ENCODE measurements around the gene PIGK. TPM values are rescaled to one million over a fixed set of nuclear protein-coding genes. Genes with fewer than 3 reads are reported as not detected.

Gene PIGK
- 10 to 100 TPM; 21.3 to 21.7 TPM for total RNA-seq

DNA sequence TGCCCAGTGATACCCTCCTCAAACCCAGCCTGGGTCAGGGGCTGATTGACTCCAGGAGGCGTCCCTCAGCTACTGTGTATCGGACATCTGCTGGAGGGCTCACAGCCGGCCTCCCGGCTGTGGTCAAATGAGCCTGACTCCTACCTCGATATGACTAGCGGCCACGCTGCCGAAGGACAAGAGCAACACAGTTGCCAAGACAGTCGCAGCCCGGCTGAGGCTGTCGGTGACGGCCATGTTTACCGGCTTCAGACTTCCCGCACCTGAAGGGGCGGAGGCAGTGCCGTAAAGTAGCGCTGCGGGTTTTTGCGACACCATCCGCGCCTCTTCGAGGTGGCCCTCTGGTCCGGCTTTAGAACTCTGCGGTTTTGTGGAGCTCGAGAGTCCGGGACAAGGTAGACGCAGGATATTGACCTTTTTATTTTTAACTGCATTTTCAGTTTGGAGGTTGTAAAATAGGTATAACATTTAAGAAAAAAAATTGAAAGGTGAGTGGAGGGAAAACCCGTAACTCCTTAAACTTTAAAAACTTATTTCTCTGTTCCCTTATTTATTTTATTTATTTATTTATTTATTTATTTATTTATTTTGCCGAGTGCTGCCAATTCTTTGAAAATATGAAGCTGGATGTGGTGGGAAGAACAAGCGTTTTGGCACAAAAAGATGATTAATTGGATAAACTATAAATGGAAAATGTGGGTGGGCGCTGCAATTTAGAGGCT is at the start of gene PIGK:
Gene PIGK, minus strand, starts transcription at position 265 of the 722 bp plus-strand sequence. Its CDS starts 28 bp downstream, at position 237.
- ChIA-PET POLR2A (interaction anchor here (0.8 kb wide), 1 partner anchor 63 kb away, joined by 3 read pairs; no protein-coding TSS in a partner anchor), CTCF (no interaction called here)
- peaks cover 38% of the 10 kb centered on the region for H3K4me1 Mint-ChIP-seq
- DNase-seq = peak; percentile 90
- H3K36me3 Mint-ChIP-seq (ENCODE audit: low read depth) = peaks cover 21% of the 10 kb centered on the region
- H3K9me3 Mint-ChIP-seq = no peaks in the 10 kb centered on the region
- peak within 1 kb of the TSS; percentile 89 for H3K4me3 Mint-ChIP-seq
- no peaks in the 10 kb centered on the region for H3K27me3 Mint-ChIP-seq
- H3K27ac Mint-ChIP-seq = peak within 1 kb of the TSS; percentile 84

DNA sequence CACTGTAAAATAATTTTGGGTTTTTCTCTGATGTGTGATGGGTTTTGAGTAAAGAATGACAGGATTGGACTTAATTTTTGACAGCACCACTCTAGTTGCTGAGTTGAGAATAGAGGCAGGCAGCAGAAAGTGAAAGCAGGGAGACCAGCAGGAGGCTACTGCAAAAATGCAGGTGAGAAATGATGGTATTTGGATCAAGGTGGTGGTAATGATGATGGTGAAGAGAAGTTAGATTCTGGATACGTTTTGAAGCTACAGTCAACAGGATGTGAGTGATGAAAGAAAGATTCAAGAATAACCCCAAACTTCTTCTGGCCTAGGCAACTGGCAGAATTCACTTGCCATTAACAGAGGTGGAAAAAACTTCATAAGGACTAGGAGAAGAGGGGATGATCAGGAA is 47.8 kb upstream of the PIGK start:
- Mint-ChIP-seq H3K27me3 (peaks cover 4% of the 10 kb centered on the region), H3K27ac (no peak overlapping the region), H3K4me1 (no peaks in the 10 kb centered on the region), H3K9me3 (no peaks in the 10 kb centered on the region), H3K4me3 (no peak overlapping the region), H3K36me3 (ENCODE audit: low read depth) (no peaks in the 10 kb centered on the region)
- ChIA-PET CTCF (no interaction called here), POLR2A (no interaction called here)
- no peak for DNase-seq

DNA sequence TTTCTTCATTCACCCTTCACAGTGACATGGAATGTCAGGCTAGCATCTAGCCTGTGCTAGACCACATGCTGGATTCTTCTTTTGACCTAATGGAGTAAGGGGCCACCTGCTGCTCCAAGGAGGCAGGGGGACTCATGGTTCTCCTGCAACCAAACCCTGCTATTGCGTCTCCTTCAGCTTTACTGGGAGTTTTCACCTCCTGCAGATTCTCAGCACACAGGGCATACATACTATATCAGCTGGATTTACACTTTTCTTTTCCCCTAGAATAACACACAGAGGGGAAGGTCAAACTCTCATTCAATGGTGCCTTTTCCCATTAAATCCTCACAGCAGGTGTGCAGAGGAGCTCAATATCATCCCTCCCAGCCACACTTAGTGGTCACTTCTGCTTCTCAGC is 46.0 kb upstream of the PIGK start:
- Mint-ChIP-seq H3K9me3 (no peaks in the 10 kb centered on the region), H3K36me3 (ENCODE audit: low read depth) (no peaks in the 10 kb centered on the region), H3K27me3 (peaks cover 4% of the 10 kb centered on the region), H3K4me1 (no peaks in the 10 kb centered on the region), H3K4me3 (no peak overlapping the region), H3K27ac (no peak overlapping the region)
- DNase-seq = no peak
- POLR2A ChIA-PET = no interaction called here
- CTCF ChIA-PET = no interaction called here

DNA sequence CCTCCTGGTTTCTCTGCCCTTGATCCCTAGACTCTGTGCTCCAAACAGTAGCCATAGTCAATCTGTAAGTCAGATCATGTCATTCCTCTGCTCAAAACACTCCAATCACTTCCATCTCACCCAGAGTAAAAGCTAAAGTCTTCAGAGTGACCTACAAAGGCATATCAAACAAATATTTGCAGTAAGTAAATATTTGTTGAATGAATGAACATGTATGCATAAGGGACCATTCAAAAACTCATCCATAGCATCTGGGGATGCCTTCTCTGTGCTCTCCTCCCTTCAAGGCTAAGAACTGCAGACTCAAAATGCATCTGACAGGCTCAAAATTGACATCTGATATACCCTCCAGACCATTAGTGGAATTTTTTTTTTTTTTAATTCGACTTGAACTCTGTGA is 44.5 kb upstream of the PIGK start:
- Mint-ChIP-seq H3K36me3 (ENCODE audit: low read depth) (no peaks in the 10 kb centered on the region), H3K27ac (no peak overlapping the region), H3K27me3 (peaks cover 4% of the 10 kb centered on the region), H3K4me1 (no peaks in the 10 kb centered on the region), H3K4me3 (no peak overlapping the region), H3K9me3 (no peaks in the 10 kb centered on the region)
- CTCF ChIA-PET = no interaction called here
- no peak for DNase-seq
- POLR2A ChIA-PET = no interaction called here

DNA sequence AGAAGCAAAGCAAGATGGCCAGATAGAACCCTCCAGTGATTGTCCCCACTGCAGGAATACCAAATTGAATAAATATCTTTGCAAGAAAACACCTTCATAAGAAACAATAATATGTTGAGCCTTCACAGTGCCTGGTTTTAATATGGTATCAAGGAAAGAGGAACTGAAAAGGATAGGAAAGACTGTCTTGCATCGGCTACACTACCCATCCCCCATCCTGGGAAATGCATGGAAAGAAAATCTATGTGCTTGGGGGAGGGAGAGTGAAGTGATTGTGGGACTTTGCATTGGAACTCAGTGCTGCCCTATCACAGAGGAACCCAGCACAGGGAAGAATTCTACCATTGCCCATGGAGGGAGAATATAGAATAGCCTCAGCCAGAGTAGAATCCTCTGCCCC is 34.0 kb upstream of the PIGK start:
- Mint-ChIP-seq H3K9me3 (peaks cover 10% of the 10 kb centered on the region), H3K27ac (no peak overlapping the region), H3K4me1 (no peaks in the 10 kb centered on the region), H3K36me3 (ENCODE audit: low read depth) (no peaks in the 10 kb centered on the region), H3K4me3 (no peak overlapping the region), H3K27me3 (peaks cover 2% of the 10 kb centered on the region)
- DNase-seq = no peak
- ChIA-PET POLR2A (no interaction called here), CTCF (no interaction called here)

DNA sequence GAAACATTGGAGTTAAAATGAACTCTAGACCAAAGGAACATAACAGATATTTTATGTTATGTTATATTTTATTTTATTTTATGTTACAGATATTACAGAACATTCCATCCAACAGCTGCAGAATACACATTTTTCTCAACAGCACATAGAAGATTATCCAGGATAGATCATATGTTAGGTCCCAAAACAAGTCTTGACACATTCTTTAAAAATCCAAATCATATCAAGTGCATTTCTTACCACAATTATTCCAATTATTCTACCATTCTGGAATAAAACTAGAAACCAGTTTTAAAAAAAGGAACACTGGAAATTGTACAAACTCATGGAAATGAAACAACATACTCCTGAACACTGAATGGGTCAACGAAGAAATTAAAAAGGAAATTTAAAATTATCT is 30.9 kb upstream of the PIGK start:
- ChIA-PET CTCF (no interaction called here), POLR2A (no interaction called here)
- Mint-ChIP-seq H3K27me3 (peaks cover 2% of the 10 kb centered on the region), H3K36me3 (ENCODE audit: low read depth) (no peaks in the 10 kb centered on the region), H3K9me3 (peaks cover 17% of the 10 kb centered on the region), H3K4me3 (no peak overlapping the region), H3K4me1 (no peaks in the 10 kb centered on the region), H3K27ac (no peak overlapping the region)
- no peak for DNase-seq

DNA sequence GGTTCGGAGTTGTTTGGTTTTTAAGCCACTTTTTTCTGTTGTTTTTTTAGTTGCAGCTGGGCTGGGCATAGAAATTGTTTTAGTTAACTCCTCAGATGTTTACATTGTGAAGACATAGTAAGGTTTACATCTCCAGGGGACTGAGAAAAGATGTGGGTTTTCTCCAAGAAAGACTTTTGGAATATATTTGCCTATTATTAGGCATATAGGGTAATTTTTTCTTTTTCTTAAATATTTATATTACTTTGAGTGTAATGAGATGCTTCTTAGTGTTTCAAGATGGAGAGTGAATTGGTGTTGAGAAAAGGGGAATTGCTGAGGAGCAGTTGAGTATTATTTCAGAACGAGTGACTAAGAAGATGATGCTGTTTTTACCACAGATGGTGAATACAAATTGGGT is 26.6 kb upstream of the PIGK start:
- ChIA-PET POLR2A (no interaction called here), CTCF (no interaction called here)
- DNase-seq = no peak
- Mint-ChIP-seq H3K27me3 (peaks cover under 1% of the 10 kb centered on the region), H3K36me3 (ENCODE audit: low read depth) (no peaks in the 10 kb centered on the region), H3K9me3 (peaks cover 12% of the 10 kb centered on the region), H3K27ac (no peak overlapping the region), H3K4me1 (no peaks in the 10 kb centered on the region), H3K4me3 (no peak overlapping the region)

DNA sequence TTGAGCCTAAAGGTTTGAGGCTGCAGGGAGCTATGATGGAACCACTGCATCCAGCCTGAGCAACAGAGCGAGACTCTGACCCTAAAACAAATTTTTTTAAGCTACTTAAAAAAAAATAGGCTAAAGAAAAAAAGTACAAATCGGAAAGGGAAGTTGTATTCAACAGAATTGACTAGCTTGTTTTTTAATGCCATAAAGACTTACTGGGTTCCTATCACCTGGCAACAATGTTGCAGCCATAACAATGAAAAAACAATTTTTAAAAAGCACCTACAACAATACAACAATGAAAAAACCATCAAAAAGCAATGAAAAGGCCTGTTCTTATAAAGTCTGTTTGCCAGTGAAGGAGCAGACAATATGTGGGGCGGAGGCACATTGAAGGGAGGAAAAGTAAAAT is 20.1 kb upstream of the PIGK start:
- CTCF ChIA-PET = interaction anchor here (1.4 kb wide), 1 partner anchor 93 kb away, joined by 3 read pairs; no protein-coding TSS in a partner anchor
- POLR2A ChIA-PET = no interaction called here
- peaks cover 3% of the 10 kb centered on the region for H3K27me3 Mint-ChIP-seq
- no peaks in the 10 kb centered on the region for H3K36me3 Mint-ChIP-seq (ENCODE audit: low read depth)
- no peaks in the 10 kb centered on the region for H3K9me3 Mint-ChIP-seq
- H3K4me3 Mint-ChIP-seq = no peak overlapping the region
- no peak overlapping the region for H3K27ac Mint-ChIP-seq
- no peak for DNase-seq
- H3K4me1 Mint-ChIP-seq = no peaks in the 10 kb centered on the region

DNA sequence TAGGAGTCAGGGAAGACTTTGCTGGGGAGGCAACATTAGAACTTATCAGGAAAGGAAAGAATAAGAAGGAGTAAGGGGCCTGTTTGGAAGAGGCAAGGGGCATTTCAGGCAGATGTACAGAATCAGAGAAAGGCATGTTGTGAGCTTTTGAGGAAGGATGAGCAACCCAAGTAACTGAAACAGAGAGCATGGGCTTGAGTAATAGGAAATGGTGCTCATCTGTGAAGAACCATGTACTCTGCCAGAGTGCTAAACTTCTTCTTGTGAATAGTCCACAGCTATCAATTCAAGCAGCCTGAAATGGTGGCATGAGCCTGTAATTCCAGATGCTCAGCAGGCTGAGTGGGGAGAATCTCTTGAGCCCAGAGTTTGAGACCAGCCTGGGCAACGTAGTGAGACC is 19.2 kb upstream of the PIGK start:
- no peaks in the 10 kb centered on the region for H3K36me3 Mint-ChIP-seq (ENCODE audit: low read depth)
- H3K9me3 Mint-ChIP-seq = no peaks in the 10 kb centered on the region
- H3K27me3 Mint-ChIP-seq = peaks cover 3% of the 10 kb centered on the region
- H3K4me3 Mint-ChIP-seq = no peak overlapping the region
- POLR2A ChIA-PET = no interaction called here
- CTCF ChIA-PET = interaction anchor here (1.4 kb wide), 1 partner anchor 92 kb away, joined by 3 read pairs; no protein-coding TSS in a partner anchor
- H3K27ac Mint-ChIP-seq = no peak overlapping the region
- H3K4me1 Mint-ChIP-seq = no peaks in the 10 kb centered on the region
- DNase-seq = no peak

DNA sequence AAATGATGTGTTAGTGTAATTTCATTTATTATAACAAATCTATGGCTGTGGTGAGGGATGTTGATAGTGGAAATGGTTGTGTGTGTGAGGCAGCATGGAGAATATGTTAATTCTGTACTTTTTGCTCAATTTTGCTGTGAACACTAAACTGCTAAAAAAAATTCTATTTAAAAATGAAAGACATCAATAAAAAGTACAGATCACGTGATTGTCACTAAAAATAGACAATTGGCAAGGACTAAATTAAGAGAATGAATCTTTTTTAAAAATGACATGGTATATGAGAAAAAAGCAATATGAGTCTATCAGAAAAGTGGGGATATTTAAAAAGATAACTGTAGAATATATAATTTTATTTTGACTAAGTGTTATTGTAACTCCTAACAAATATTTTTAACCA is 15.7 kb upstream of the PIGK start:
- POLR2A ChIA-PET = no interaction called here
- no peaks in the 10 kb centered on the region for H3K4me1 Mint-ChIP-seq
- H3K27me3 Mint-ChIP-seq = peaks cover 3% of the 10 kb centered on the region
- DNase-seq = no peak
- H3K9me3 Mint-ChIP-seq = peaks cover 6% of the 10 kb centered on the region
- H3K36me3 Mint-ChIP-seq (ENCODE audit: low read depth) = no peaks in the 10 kb centered on the region
- H3K27ac Mint-ChIP-seq = no peak overlapping the region
- H3K4me3 Mint-ChIP-seq = no peak overlapping the region
- CTCF ChIA-PET = interaction anchor here (0.9 kb wide), 1 partner anchor 10 kb away, joined by 3 read pairs; no protein-coding TSS in a partner anchor

DNA sequence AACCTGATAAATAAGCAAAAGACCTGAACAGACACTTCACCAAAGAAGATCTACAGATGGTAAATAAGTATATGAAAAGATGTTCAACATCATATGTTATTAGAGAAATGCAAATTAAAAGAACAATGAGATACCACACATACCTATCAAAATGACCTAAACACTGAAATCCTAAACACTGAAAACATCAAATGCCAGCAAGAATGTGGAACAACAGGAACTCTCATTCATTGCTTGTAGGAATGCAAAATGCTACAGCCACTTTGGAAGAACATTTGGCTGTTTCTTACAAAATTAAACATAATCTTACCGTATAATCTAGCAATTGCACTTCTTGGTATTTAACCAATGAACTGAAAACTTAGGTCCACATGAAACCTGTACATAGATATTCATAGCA is 14.9 kb upstream of the PIGK start:
- H3K36me3 Mint-ChIP-seq (ENCODE audit: low read depth) = no peaks in the 10 kb centered on the region
- peaks cover 6% of the 10 kb centered on the region for H3K9me3 Mint-ChIP-seq
- no peak overlapping the region for H3K4me3 Mint-ChIP-seq
- ChIA-PET CTCF (no interaction called here), POLR2A (no interaction called here)
- no peaks in the 10 kb centered on the region for H3K4me1 Mint-ChIP-seq
- H3K27me3 Mint-ChIP-seq = peaks cover 3% of the 10 kb centered on the region
- no peak for DNase-seq
- no peak overlapping the region for H3K27ac Mint-ChIP-seq

DNA sequence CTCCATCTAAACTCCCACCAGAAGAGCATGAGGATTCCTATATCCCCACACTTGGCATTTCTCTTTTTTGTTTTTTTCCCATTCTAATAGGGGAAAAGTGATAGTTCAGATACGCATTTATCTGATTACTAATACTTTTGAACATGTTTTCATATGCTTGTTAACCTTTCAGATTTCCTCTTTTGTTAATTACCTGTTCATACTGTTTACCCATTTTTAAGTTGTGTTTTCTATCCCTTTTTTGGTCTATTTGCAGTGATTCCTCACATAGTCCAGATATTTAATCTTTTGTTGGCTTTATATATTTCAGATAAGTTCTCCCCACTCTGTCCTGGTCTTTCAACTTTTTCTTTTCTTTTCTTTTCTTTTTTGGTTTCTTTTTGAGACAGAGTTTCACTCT is 13.6 kb upstream of the PIGK start:
- POLR2A ChIA-PET = no interaction called here
- no peak for DNase-seq
- Mint-ChIP-seq H3K27me3 (no peaks in the 10 kb centered on the region), H3K4me1 (no peaks in the 10 kb centered on the region), H3K9me3 (peaks cover 6% of the 10 kb centered on the region), H3K4me3 (no peak overlapping the region), H3K27ac (no peak overlapping the region), H3K36me3 (ENCODE audit: low read depth) (no peaks in the 10 kb centered on the region)
- CTCF ChIA-PET = no interaction called here

DNA sequence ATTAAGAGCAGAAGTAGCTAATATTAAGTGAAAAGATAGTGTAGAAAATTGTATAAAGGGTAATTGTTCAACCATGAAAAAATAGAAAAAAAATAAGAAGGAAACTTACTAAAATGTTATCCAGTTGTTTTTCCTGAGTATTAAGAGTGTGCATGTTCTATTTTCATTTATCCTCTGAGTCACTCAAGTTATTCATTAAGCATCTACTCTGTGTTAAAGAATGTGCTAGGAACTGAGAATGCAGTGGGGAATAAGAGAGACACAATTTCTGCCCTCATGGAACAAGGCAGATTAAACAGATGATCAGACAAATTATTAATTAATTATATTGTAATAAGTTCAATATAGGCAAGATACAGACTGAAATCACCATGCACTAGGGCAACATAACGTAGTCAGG is 10.8 kb upstream of the PIGK start:
- H3K9me3 Mint-ChIP-seq = peaks cover 6% of the 10 kb centered on the region
- no peak overlapping the region for H3K27ac Mint-ChIP-seq
- POLR2A ChIA-PET = no interaction called here
- no peaks in the 10 kb centered on the region for H3K27me3 Mint-ChIP-seq
- CTCF ChIA-PET = no interaction called here
- H3K4me3 Mint-ChIP-seq = no peak overlapping the region
- no peaks in the 10 kb centered on the region for H3K4me1 Mint-ChIP-seq
- no peaks in the 10 kb centered on the region for H3K36me3 Mint-ChIP-seq (ENCODE audit: low read depth)
- DNase-seq = no peak

DNA sequence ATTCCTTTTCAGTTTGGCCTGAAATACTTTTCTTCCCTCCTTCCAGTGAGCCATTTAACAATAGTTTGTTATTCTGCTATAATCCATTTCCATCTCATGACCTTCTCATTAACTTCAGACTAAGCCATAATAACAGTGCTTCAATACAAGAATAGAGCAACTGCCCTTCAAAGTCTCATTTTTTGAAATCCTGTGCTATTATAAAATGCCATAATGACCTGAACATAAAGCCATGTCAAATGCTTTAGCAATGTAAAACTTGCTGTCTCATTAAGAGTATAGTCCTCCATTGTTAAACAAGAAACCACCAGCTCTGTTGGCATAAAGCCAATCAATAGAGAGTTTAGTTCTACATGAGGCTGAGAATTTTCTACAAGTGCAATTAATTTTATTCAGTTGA is 9.6 kb upstream of the PIGK start:
- ChIA-PET POLR2A (no interaction called here), CTCF (no interaction called here)
- Mint-ChIP-seq H3K27ac (no peak overlapping the region), H3K36me3 (ENCODE audit: low read depth) (no peaks in the 10 kb centered on the region), H3K27me3 (no peaks in the 10 kb centered on the region), H3K4me1 (no peaks in the 10 kb centered on the region), H3K9me3 (peaks cover 6% of the 10 kb centered on the region), H3K4me3 (no peak overlapping the region)
- DNase-seq = no peak

All from activated CD4-positive, alpha-beta memory T cell treated with anti-CD3 and anti-CD28 coated beads, Interleukin-2, amount 10 ng/mL, durations not matched to agents 7 days and 5 days (primary cell).